Upper lobe of left lung (tissue), 6 donors: ENCODE measurements around the gene DLGAP1. TPM values are rescaled to one million over a fixed set of nuclear protein-coding genes. Genes with fewer than 3 reads are reported as not detected.

Source experiments
- ATAC-seq, 2 donors: fragments of 200-7000 bp; cut with Tn5 transposase; one replicate each; pipeline ENCODE4 v1.9.1; 2022; ENCODE audit warnings: mild to moderate bottlenecking in 2 of 2, moderate library complexity in 2 of 2; ENCODE audit not compliant: low FRiP score in 2 of 2
- DNase-seq, 2 donors: peaks; one replicate each; pipeline ENCODE4 v3.0.0-alpha.2; 2019 to 2020
- H3K27ac ChIP-seq, 4 donors: fragments of 200-600 bp; sonication (generic); one replicate each; pipeline ENCODE4 v1.5.1; 2016 to 2019
- H3K27me3 ChIP-seq, 4 donors: fragments of 200-600 bp; sonication (generic); one replicate each; pipeline ENCODE4 v1.5.1; 2017 to 2019
- H3K36me3 ChIP-seq, 4 donors: fragments of 200-600 bp; sonication (generic); one replicate each; pipeline ENCODE4 v1.5.1; 2016 to 2019
- H3K4me1 ChIP-seq, 4 donors: fragments of 200-600 bp; sonication (generic); one replicate each; pipeline ENCODE4 v1.5.1; 2018 to 2019
- H3K4me3 ChIP-seq, 4 donors: fragments of 200-600 bp; sonication (generic); one replicate each; pipeline ENCODE4 v1.5.1; 2017 to 2019; ENCODE audit warnings: mild to moderate bottlenecking in 2 of 4, moderate library complexity in 1 of 4
- H3K9me3 ChIP-seq, 4 donors: fragments of 200-600 bp; sonication (generic); one replicate each; pipeline ENCODE4 v1.5.1; 2018 to 2019
- CTCF ChIP-seq, 6 experiments: fragments of 450-650 bp in 4 of 6; fragments of 200-600 bp in 2 of 6; sonication (generic) in 2 of 6; IDR thresholded peaks; one replicate each; pipeline ENCODE4 v1.5.1; 2016 to 2019; ENCODE audit warnings: antibody characterized with exemption in 6 of 6
- EP300 ChIP-seq, 4 donors: sonication (generic); formaldehyde crosslinking; IDR thresholded peaks; one replicate each; pipeline ENCODE4 v1.5.1; 2017; ENCODE audit warnings: antibody characterized with exemption in 4 of 4, control low read depth in 2 of 4
- POLR2A ChIP-seq, 4 donors: fragments of 450-650 bp; IDR thresholded peaks; one replicate each; pipeline ENCODE4 v1.5.1; 2016 to 2017; ENCODE audit warnings: antibody characterized with exemption in 4 of 4, mild to moderate bottlenecking in 2 of 4
- POLR2AphosphoS5 ChIP-seq, 2 donors: sonication (generic); formaldehyde crosslinking; IDR thresholded peaks; one replicate each; pipeline ENCODE4 v1.5.1; 2017; ENCODE audit warnings: antibody characterized with exemption in 2 of 2
- WGBS, 2 donors: methylation state at CpG; one replicate each; pipeline ENCODE4 v1.1.5; 2017 to 2018; 5-methylcytosine and 5-hydroxymethylcytosine counted together
- total RNA-seq, 6 donors: library from RNA; depleted of rRNA in 4 of 6; stranded (reverse); fragments of >200 nt in 4 of 6; gene quantifications; one replicate each; pipeline versions ENCODE4 v1.1.0 to v1.2.1, GENCODE V29; 2016 to 2021
- donor health status: DM: no; HTN: no; CAD: no; lungs with moderate emphysema.
- donor health status: DM: no; HTN: yes; CAD: no; lungs with severe emphysema.

DLGAP1 gene
- total RNA-seq, 6 donors from 2014 or later: 2.1 to 4.6 (median 3.6) TPM

GRCh38 chr18:3777122-3777521, 678.0 kb downstream of the DLGAP1 start:
- peaks cover 5 to 15% (median 12%) of the 10 kb centered on the region in 4 donors for H3K4me1 ChIP-seq
- H3K27ac ChIP-seq: no peak overlapping the region
- H3K36me3 ChIP-seq: no peaks in the 10 kb centered on the region
- no peak for DNase-seq
- no peak for ATAC-seq
- no peak overlapping the region for H3K4me3 ChIP-seq
- H3K9me3 ChIP-seq: no peaks in the 10 kb centered on the region
- WGBS, 2 donors: 97% methylated on average over 5 of the region's 5 CpGs
- H3K27me3 ChIP-seq: no peaks in the 10 kb centered on the region
- TF ChIP-seq CTCF (IDR thresholded peaks at IDR 0.05) (no peak), POLR2AphosphoS5 (IDR thresholded peaks at IDR 0.05) (no peak), EP300 (IDR thresholded peaks at IDR 0.05) (no peak), POLR2A (IDR thresholded peaks at IDR 0.05) (no peak)

- Histone ChIP-seq H3K27me3 (no peaks in the 10 kb centered on the region), H3K36me3 (no peaks in the 10 kb centered on the region), H3K27ac (no peak overlapping the region), H3K4me1 (peaks cover 16 to 24% (median 19%) of the 10 kb centered on the region in 4 donors), H3K4me3 (no peak overlapping the region), H3K9me3 (no peaks in the 10 kb centered on the region)
- 87 to 99% methylated on average over 5 of the region's 5 CpGs for WGBS, 2 donors
- DNase-seq: no peak
- TF ChIP-seq EP300 (IDR thresholded peaks at IDR 0.05) (no peak), POLR2AphosphoS5 (IDR thresholded peaks at IDR 0.05) (no peak), CTCF (IDR thresholded peaks at IDR 0.05) (no peak), POLR2A (IDR thresholded peaks at IDR 0.05) (no peak)
- ATAC-seq: no peak
These were observed 679.1 kb downstream of the DLGAP1 start for GRCh38 chr18:3775996-3776395.

GRCh38 chr18:3773303-3773702, 681.8 kb downstream of the DLGAP1 start:
- Histone ChIP-seq H3K9me3 (no peaks in the 10 kb centered on the region), H3K27me3 (no peaks in the 10 kb centered on the region), H3K36me3 (no peaks in the 10 kb centered on the region), H3K4me1 (peaks cover 16 to 28% (median 22%) of the 10 kb centered on the region in 4 donors), H3K27ac (no peak overlapping the region), H3K4me3 (no peak overlapping the region)
- TF ChIP-seq POLR2A (IDR thresholded peaks at IDR 0.05) (no peak), POLR2AphosphoS5 (IDR thresholded peaks at IDR 0.05) (no peak), CTCF (IDR thresholded peaks at IDR 0.05) (peak in 1 of 6 experiments; percentile 25), EP300 (IDR thresholded peaks at IDR 0.05) (peak in 1 of 4 donors; percentile 56)
- 38 to 43% methylated on average over 1 of the region's 1 CpG for WGBS, 2 donors
- DNase-seq (no peak), ATAC-seq (no peak)

GRCh38 chr18:3771121-3771971, 683.8 kb downstream of the DLGAP1 start:
- WGBS, 2 donors: 3% methylated on average over 29 to 36 of the region's 40 CpGs
- Histone ChIP-seq H3K27me3 (no peaks in the 10 kb centered on the region), H3K4me3 (peak overlapping the region in 3 of 4 donors; percentile 8 to 37 (median 30)), H3K27ac (peak overlapping the region in 3 of 4 donors; percentile 31 to 70 (median 40)), H3K36me3 (no peaks in the 10 kb centered on the region), H3K9me3 (no peaks in the 10 kb centered on the region), H3K4me1 (peaks cover 16 to 28% (median 22%) of the 10 kb centered on the region in 4 donors)
- ATAC-seq (peak; percentile 99 to 100), DNase-seq (peak; percentile 91 to 98)
- TF ChIP-seq POLR2A (IDR thresholded peaks at IDR 0.05) (no peak), POLR2AphosphoS5 (IDR thresholded peaks at IDR 0.05) (peak; percentile 49 to 73), CTCF (IDR thresholded peaks at IDR 0.05) (peak; percentile 98 to 99 (median 98)), EP300 (IDR thresholded peaks at IDR 0.05) (peak in 2 of 4 donors; percentile 65 to 81)
